NCI-H82 treated with DMSO at 0.1 percent for 48 hours (cell line): ENCODE measurements around the gene HK1.

Source experiments
- DNase-seq: peaks from one replicate; lab custom pipeline; 2025; ENCODE audit not compliant: unreplicated experiment; lab: John Stamatoyannopoulos, UW

The HK1 gene

DNA sequence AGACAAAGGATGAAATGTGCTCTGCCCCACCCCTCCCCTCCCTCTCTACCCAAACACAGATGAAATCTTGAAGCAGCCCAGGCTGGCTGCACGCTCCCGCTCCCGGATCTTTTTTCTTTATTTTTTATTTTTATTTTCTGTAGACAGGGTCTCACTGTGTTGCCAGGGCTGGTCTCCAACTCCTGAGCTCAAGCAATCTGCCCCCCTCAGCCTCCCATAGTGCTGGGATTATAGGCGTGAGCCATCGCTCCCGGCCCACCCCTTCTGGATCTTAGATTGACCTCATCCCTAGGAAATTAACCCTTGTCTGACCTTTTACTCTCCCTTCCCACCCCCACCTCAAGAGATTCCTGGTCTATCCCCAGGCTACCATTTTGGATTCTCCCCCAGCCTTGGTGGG, 124.1 kb downstream of the HK1 start:
- DNase-seq: no peak

- DNase-seq: no peak
Measured at GRCh38 chr10:69403066-69403465, 124.8 kb downstream of the HK1 start.

- no peak for DNase-seq
Measured at GRCh38 chr10:69403519-69403918, 125.2 kb downstream of the HK1 start.

- DNase-seq: no peak
Measured at GRCh38 chr10:69404786-69405185, 126.5 kb downstream of the HK1 start.

GRCh38 chr10:69405221-69405620, 126.9 kb downstream of the HK1 start:
- no peak for DNase-seq

DNA sequence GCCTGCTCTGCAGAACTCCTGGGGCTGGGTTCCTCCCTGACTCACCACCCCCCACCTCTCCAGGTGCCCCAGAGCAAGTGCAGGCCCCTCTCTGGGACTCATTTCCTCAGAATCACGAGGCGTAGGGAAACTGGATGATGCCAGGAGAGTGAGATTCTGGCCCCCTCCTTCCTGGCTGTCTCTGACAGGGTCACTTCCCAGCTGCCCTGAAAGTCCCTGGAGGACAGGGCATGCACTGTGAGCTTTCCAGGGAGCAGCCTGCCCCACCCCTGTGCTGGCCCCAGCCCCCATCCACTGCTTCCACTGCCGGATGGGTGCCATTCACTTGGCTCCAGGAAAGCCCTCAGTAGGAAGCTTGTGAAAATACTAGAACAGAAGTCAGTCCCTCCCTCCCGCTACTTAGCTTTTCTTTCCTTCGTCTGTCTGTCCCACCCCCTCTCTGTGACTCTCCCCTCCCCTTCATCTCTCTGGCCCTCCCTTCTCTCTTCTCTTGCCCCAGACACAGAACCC, 128.1 kb downstream of the HK1 start:
- DNase-seq: no peak

DNA sequence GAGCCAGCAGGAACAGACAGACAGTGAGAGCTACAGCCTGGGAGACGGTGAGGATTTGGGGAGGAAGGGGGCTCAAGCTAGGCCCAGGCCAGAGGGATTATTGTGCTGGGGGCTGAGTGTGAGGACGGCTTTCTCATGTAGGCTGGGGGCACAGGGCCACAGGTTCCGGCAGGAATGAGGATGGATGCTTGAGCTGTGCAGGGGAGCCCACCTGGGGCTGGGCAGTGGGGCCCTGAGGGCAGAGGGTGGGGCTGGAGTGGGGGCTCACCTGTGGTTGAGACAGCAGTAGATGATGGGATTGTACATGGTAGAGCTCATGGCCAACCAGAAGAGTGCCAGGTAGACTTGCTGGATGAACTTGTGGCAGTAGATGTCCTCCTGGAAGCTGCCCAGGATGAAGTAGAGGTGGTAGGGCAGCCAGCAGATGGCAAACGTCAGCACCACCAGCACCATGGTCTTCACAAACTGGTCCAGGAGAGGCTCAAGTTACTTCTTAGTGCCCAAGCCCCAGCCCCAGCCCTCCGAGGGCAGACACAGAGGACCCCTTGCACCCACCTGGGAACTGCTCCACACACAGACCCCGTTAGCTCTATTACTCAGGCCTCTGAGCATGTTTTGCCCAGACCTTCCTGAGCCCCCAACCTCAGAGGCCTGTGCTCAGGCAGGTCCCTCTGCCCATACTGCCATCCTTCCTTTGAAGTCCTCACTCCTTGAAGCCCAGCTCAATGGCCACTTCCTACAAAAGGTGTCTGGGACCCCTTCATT, 128.7 kb downstream of the HK1 start:
- DNase-seq: no peak

DNA sequence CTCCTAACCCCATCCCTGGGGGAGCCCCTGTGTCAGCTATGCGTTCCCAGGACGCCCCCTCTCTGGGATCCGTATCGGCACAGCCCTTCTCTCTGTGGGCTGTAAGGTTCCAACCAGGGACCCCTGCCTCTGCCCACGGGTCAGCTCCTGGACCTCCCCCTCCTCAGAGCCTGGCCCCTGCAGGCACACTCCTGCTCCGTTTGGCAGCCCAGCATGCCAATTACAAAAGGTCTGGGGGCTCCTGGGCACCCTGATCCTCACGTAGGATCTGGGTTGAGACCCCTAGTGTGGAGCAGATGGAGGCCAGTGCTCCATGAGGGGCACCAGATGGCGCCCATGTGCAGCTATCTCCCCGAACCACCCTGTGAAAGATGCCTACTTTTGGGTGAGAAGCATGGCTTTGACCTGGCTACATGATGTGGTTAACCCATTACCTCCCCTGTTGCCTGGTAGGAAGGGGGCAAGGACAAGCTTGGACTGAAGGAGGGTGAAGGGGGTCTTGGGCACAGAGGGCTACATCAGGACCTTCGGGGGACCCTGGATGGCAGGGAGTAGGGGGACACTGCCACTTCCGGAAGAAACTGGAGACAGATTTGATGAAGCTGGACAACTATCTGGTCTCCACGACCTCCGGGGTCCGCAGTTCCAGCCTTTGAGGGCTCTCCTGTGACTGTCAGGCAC, 129.5 kb downstream of the HK1 start:
- no peak for DNase-seq

DNA sequence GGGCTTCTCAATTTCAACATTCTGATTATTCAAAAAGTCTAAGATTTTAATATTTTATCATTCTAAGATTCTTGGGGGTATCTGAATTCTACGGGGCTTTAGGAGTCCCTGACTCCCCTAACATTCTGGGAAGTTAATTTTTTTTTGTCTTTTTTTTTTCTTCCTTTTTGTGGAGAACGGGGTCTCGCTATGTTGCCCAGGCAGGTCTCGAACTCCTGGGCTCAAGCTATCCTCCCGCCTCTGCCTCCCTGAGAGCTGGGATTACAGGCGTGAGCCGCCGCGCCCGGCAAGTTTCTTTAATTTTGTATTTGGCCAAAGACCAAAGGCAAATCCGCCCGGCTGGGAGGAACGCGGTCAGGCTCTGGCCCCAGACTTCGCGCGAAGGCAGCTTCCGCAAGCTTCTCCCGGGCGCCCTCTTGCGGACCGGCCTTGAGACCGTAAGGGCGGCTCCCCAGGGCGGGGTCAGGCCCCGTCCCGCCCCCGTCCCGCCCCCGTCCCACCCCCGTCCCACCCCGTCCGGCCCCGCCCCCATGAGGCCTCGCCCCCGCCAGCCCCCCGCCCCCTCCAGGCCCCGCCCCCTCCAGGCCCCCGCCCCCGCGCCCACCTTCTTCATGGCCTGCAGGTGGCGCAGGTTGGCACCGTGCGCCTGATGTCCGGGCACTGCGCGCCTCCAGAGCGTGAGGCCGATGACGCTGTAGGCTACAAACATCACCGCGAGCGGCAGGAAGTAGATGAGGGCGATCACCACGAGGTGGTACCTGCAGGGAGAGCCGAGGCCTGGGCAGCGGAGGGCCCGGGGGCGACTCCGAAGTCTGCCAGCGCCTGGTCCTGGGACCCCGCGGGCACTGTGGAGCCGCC, 130.3 kb downstream of the HK1 start:
- peak; percentile 52 for DNase-seq

- DNase-seq: no peak
Measured at GRCh38 chr10:69409176-69409495, 130.8 kb downstream of the HK1 start.

- no peak for DNase-seq
Measured at GRCh38 chr10:69409968-69410367, 131.7 kb downstream of the HK1 start.

DNA sequence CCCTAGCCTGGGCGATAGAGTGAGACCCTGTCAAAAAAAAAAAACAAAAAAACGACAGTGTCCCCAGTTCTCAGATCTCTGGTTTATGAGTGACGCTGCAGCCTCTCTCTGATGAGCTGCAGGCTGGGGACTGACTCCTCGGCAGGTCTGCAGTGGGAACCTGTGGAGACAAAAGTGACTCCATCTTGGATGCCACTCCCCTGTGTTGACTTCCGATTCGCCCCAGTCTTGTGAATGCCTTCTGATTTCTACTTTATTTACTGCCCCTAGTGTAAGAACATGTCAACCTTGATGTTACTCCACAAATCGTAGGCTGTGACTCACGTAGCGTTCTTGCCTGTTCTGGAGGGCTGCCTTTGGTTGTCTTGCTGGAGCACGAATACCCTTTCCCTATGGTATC, 132.2 kb downstream of the HK1 start:
- DNase-seq: no peak

- no peak for DNase-seq
Measured at GRCh38 chr10:69411476-69411875, 133.2 kb downstream of the HK1 start.

GRCh38 chr10:69412232-69412790, 134.0 kb downstream of the HK1 start:
- no peak for DNase-seq

- peak; percentile 32 for DNase-seq
Measured at GRCh38 chr10:69413221-69413865, 135.0 kb downstream of the HK1 start.

DNA sequence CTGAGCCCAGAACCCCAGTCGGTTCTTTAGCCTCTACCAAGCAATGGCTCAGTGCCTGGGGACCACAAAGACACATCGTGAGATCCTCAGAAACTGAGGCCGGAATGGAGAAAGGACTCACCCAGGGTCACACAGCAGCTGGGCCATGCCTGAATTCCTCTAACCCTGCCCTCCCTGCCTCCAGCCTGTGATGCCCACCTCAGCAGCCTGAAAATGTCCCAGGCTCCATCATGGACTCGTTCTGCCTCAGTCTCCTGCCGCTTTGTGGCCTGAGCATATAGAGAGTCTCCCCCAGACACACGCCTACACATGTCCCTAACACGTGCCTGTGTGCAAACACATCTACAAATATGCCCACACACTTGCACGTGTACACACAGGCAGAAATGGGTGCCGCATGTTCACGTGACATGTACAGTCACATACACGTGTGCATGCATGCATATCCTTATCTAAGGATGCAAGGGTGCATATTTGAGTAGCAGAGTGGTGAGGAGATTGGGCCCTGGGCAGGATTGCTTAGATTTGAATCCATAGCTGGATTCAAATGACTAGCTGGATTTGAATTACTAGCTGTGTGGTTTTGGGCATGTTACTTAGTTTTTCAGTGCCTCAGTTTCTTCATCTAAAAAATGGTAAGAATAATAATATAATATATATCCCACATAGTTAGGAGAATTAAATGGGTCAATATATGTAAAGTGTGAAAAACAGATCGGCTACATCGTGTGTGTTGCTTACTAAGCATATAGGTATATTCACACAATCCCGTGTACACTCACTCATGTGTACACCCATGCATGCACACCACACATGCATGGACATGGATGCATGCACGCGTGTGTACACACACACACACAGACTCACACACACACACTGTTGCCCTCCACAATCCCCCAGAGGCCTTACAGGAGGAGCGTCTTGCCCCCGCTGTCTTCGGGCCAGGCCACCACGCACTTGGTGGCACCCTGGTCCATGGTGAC, 136.0 kb downstream of the HK1 start:
- DNase-seq: no peak

- DNase-seq: no peak
Measured at GRCh38 chr10:69415049-69415448, 136.8 kb downstream of the HK1 start.

GRCh38 chr10:69415951-69416350, 137.7 kb downstream of the HK1 start:
- no peak for DNase-seq

DNA sequence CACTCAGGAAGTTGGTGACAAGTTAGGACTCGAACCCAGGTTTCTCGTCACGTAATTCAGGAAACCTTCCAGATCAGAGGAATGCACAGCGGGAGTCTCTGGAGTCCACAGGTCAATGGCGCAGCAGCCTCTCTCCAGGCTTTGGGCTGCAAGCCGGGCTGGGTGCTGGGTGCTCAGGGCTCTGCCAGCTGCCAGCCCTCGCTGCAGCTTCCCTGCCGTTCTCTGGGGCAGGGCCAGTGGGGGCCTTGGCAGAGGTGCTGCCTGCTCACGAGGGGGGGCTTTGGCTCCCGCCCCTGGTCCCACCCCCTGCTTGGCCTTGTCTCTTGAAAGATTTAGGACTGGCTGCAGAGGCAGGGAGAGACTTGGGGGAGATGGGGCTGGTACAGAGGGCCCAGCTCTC, 138.4 kb downstream of the HK1 start, which contains the start of gene TACR2:
TSS of gene TACR2 (minus strand) at position 224 of the 400 bp plus-strand sequence. CDS start 595 bp downstream, outside the sequence.
- DNase-seq: no peak

DNA sequence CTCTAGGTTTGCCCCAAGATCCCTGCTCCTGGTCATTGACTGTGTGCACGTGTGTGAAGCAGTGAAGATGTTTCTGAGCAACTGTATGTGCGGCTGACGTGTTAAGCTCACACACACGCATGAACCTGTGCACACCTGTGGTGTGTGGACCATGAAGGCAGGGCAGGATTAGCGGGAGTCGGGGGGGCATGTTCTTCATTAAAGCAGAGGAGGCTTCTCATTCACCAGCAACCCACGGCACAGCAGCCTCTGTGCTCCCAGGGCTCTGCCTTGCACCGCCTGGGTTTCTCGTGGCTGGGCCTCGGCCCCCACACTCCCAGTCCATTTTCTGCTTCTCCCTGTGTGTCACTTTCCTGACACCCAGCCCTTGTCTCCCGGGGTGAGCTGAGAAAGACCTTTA, 139.2 kb downstream of the HK1 start:
- DNase-seq: no peak
